GM04503 (cell line): ENCODE data around the gene PHYH.
"Not testable (repeated sequence)": the region's sequence is repeated elsewhere in the genome, so short reads cannot be mapped to it uniquely, and the experiment has no call there.

Source experiments
- DNase-seq: peaks from one replicate; pipeline ENCODE4 v3.0.0-alpha.2; 2012; ENCODE audit warnings: low read depth

PHYH gene

GRCh38 chr10:13299437-13300287 lies at the start of gene PHYH:
Gene PHYH (minus strand): TSS chr10:13300064. CDS start chr10:13300042, 22 bp downstream.
- DNase-seq, result peak; percentile 50

- no peak for DNase-seq
Observed at GRCh38 chr10:13348216-13349017, 48.6 kb upstream of the PHYH start, which contains the start of gene SEPHS1. Gene SEPHS1 (minus strand): TSS chr10:13348293. CDS start chr10:13344950, 3,343 bp downstream.

DNA sequence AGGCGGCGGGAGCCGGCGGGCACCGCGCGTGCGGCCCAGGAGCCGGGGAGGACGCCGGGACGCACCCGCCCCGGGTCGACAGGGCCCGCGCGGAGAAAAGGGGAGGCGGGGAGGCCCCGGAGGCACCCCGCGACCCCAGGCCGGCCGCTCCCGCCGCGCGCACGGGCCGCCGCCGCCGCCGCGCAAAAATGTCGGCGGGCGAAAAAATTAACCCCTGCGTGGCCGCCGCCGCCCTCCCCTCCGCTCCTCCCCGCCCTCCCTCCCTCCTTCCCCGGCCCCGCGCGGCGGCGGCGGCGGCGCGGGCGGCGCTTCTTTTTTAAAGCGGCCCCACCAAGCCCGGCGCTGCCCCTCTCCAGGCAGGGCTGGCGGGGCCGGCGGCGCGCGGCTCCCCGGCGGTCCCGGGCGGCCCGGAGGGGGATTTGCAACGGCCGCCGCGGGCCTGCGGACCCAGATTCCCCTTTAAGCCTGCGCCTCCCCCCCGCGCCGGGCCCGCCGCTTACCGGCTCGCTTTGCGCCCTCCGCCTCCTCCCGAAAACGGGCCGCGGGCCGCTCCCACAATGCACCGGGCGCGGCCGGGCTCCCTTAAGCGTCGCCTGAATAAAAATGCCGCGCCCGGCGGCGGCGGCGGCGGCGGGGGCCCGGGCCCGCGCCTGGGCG lies 47.8 kb upstream of the PHYH start:
- DNase-seq, result no peak

GRCh38 chr10:13347043-13347499 lies 47.2 kb upstream of the PHYH start:
- no peak for DNase-seq

DNA sequence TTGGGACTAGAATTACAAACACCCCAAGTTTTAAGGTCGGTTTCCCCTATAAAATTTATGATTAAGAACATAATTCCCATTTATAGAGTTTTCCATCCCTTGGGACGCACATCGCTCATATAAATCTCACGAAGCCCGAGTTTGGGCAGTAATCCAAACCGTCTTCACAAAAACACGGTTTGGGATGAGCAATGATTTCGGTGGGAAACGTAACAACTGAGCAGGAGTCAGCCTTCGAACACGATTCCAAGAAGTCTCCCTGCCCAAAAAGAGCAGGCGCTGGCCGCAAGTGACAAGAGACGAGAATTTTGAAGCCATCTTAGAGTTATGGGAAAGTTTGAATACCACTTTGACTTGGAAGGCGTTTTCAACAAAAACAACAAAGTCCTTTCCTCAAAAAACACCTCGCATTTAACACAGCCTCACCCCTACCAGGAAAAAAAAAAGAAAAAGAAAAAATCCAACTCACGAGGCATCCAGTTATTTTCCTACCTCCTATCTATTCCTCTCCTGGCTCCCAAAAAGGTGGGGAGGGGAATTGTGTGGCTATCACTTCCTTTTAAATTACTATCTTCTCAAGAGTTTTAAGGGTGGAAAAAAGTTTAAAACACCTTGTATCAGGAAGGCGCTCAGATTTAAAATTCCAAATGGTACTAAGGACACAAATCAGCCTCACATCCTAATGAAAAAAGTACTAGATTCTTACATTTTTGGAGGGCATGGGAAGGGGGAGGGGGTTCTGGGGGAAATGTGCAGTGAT lies 46.6 kb upstream of the PHYH start:
- peak; percentile 35 for DNase-seq

DNA sequence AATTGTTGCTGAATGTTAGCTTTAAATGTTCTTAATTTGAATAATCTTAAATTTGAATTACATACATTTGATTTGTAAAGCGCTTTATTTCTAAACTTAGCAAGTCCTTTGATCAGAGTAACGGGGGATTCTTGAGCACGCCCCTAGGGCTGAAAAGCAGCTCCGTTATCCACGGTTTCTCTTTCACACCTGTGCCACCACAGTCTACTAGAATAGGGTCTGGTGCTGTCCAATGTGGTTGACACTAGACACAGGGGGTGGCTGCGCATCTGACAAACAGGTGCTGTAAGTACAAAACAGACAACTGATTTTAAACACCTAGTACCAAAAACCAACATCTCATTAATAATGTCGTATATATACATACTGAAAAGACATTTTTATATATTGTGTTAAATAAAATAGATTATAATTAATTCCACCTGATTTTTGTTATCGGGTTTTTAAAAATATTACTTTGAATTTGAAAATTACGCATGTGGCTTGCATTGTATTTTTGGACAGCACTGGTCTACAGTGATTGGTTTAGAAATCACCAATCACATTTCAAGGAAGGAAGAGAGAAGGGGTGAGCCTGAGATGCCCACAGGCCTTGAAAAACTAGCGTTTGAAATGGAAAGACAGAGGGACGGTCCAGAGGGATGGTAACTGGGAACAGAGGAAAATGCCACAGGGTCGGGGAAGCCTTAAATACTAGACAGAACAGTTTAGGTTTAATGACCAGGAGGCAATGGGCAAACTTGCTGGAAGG lies 40.9 kb upstream of the PHYH start:
- DNase-seq, result no peak

GRCh38 chr10:13340068-13340467 lies 40.2 kb upstream of the PHYH start:
- DNase-seq, result no peak

DNA sequence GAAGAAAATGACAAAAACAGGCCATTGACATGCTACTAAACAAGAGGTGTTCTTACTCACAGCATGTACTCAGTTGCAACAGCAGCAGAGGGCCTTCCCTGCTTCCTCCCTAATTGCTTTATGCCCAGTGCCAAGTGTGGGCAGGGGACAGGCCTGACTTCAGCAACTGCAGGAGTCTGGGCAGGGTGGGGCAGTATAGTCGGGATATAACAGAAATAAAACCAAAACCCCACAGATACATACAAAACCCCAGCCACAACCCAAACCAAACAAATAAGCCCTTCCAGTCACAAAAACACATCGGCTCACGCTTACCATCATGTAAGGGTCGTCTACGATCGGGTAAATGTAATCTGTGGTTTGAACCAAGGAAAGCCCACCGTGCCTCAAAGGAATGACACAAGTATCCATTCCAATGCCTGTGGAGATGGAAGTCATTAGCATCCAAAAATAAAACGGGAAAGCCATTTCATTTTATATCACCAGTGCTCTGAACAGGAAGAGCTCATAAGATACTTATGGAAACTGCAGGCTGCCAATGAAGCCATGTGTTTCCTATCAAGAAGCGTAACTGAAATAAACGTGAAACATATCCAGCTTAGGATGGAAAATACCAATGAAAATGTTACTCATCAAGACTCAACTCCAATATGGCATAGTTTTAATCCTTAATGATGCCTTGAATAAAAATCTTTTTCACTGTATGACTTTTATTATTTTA lies 38.7 kb upstream of the PHYH start:
- DNase-seq, result peak; percentile 55

- DNase-seq, result no peak
Observed at GRCh38 chr10:13337827-13338196, 37.9 kb upstream of the PHYH start.

DNA sequence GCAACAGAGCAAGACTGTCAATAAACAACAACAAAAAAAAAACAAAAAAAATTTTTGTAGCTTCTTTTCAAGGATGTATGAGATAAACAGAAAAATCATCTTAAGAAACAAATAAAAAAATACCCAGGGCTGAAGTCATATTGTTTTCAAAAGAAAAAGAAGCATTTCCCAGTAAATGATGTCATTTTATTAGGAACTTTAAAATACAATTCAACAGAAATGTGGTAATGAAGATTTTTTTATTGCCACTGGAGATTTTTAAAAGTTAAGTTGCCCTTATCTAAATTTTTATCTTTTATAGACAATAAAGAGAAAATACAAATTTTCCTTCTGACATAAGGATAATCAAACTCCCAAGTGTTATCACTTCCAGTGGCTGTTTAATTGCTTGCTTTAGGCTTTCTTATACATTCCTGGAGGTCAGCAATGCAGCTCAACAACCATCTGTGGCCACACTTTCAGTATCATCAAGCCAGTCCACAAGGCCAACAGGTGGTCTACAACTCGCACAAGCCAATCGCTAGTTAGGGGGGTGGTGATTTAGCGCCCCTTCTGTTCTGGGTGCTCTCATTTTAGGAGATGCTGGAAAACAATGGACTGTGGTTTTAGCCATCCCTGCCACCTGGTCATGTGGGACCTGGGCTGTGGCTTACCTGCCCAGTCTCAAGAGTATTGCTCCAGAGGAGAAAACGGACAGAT lies 37.4 kb upstream of the PHYH start:
- no peak for DNase-seq

DNA sequence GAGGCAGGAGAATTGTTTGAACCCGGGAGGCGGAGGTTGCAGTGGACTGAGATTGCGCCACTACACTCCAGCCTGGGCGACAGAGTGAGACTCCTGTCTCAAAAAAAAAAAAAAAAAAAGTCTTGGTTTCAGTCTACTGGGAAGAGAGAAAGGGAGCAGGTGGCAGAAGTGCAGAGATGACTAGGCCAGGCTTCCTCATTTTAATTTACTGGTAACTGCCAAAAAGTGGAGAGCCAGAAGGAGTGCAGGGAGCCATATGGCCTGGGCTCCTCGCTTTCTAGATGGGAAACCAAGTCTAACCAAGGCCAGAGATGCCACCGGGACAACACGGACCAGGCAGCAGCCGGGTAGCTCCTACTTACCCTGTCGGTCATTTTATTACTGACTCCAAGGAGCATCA lies 36.0 kb upstream of the PHYH start:
- no peak for DNase-seq

DNA sequence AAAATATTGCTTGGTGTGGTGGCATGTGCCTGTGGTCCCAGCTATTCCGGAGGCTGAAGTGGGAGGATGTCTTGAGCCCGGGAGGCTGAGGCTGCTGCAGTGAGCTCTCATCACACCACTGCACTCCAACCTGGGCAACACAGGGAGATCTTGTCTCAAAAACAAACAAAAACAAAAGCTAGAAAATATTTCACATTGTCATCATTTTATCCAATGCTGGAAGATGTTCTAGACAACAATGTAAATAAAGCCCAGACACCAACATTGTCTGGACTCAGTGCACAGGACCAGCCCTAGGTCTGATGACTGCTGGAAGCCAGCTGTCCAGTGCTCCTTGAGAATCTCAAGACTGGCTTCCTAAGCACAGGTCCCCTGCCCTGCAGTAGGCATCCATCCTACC lies 34.7 kb upstream of the PHYH start:
- no peak for DNase-seq

- no peak for DNase-seq
Observed at GRCh38 chr10:13331646-13332045, 31.8 kb upstream of the PHYH start.

- DNase-seq, result not testable (repeated sequence)
Observed at GRCh38 chr10:13330980-13331379, 31.1 kb upstream of the PHYH start.

DNA sequence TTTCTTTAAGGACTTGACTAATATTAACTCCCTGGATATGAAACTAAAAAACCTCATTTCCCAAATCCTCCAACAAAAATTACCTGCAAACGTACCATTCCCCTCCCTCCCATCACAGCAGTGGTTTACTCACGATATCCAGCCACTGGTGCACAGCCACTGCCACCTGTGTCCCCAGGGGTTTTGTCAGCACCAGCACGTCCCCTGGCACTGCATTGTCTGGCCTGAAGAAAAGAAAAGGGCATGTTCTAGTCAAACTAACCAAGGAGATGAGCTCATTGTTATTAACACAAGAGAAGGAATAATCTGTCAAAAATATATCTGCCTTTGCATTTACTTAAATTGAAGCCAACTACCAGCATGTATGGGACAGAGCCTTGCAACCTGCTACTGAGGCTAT lies 29.7 kb upstream of the PHYH start:
- no peak for DNase-seq

GRCh38 chr10:13328613-13329012 lies 28.7 kb upstream of the PHYH start:
- DNase-seq, result no peak

GRCh38 chr10:13328126-13328525 lies 28.3 kb upstream of the PHYH start:
- DNase-seq, result no peak

- DNase-seq, result no peak
Observed at GRCh38 chr10:13327534-13327933, 27.7 kb upstream of the PHYH start.

- DNase-seq, result no peak
Observed at GRCh38 chr10:13322615-13323148, 22.8 kb upstream of the PHYH start.
